Mammary epithelial cell (primary cell): ENCODE data around the gene EML4.

ENCODE experiments used
- CTCF ChIP-seq, 2 donors: IDR thresholded peaks in 1 of 2; conservative IDR thresholded peaks in 1 of 2; 2 replicates each; pipeline ENCODE4 v1.5.1; 2011 to 2012; ENCODE audit warnings: inconsistent platforms in 2 of 2, low read length in 2 of 2, mild to moderate bottlenecking in 2 of 2, control low read depth in 1 of 2, low read depth in 1 of 2; ENCODE audit not compliant: insufficient read depth in 1 of 2; ENCODE audit errors: extremely low read depth in 1 of 2
- EZH2 ChIP-seq: IDR thresholded peaks from 2 replicates; pipeline ENCODE4 v1.6.1; 2012; ENCODE audit warnings: low read length, inconsistent platforms, borderline replicate concordance

GRCh38 chr2:42203792-42204191, 34.6 kb downstream of the EML4 start:
- TF ChIP-seq CTCF (conservative IDR thresholded peaks at IDR 0.05 in 1 of 2, IDR thresholded peaks at IDR 0.05 in 1 of 2; ENCODE audit: extremely low read depth in 1 of 2, insufficient read depth in 1 of 2, low read depth in 1 of 2, low read length in 2 of 2) = no peak
- no peak for TF ChIP-seq EZH2
